Mesendoderm (in vitro differentiated cells): Measurements from ENCODE around the gene PRDM16.

Source experiments
- DNase-seq: peaks from one replicate; pipeline ENCODE4 v3.0.0; 2013
- H2AK5ac ChIP-seq: 2 replicates; pipeline ENCODE4 v1.6.1; 2013; ENCODE audit warnings: low read length, inconsistent platforms
- H2BK120ac ChIP-seq: 2 replicates; pipeline ENCODE4 v1.6.1; 2013; ENCODE audit warnings: low read depth, mild to moderate bottlenecking, low read length, moderate library complexity, mixed read lengths
- H2BK15ac ChIP-seq: replicated peaks from 2 replicates; pipeline ENCODE4 v1.6.1; 2013; ENCODE audit warnings: low read depth, mild to moderate bottlenecking, moderate library complexity
- H2BK5ac ChIP-seq: 2 replicates; pipeline ENCODE4 v1.6.1; 2013; ENCODE audit warnings: low read length, inconsistent platforms
- H3K18ac ChIP-seq: 2 replicates; pipeline ENCODE4 v1.6.1; 2013; ENCODE audit warnings: mild to moderate bottlenecking, low read length, mixed read lengths
- H3K23ac ChIP-seq: one replicate; pipeline ENCODE4 v1.6.1; 2013; ENCODE audit warnings: low read length
- H3K27ac ChIP-seq: 2 replicates; pipeline ENCODE4 v1.5.1; 2013; ENCODE audit warnings: low read depth, mild to moderate bottlenecking, inconsistent platforms, low read length, moderate library complexity
- H3K27me3 ChIP-seq: 2 replicates; pipeline ENCODE4 v1.6.1; 2013; ENCODE audit warnings: low read length, control low read depth, mild to moderate bottlenecking, inconsistent platforms; ENCODE audit not compliant: insufficient read depth, poor library complexity
- H3K36me3 ChIP-seq: 2 replicates; pipeline ENCODE4 v1.6.1; 2013; ENCODE audit warnings: low read length, inconsistent platforms; ENCODE audit not compliant: control insufficient read depth, insufficient read depth
- H3K4ac ChIP-seq: one replicate; pipeline ENCODE4 v1.6.1; 2013; ENCODE audit warnings: low read depth, mild to moderate bottlenecking, low read length, moderate library complexity
- H3K4me1 ChIP-seq: 2 replicates; pipeline ENCODE4 v1.6.1; 2013; ENCODE audit warnings: low read depth, low read length, inconsistent platforms; ENCODE audit not compliant: control insufficient read depth
- H3K4me2 ChIP-seq: 2 replicates; pipeline ENCODE4 v1.6.1; 2013; ENCODE audit warnings: low read length
- H3K4me3 ChIP-seq: 2 replicates; pipeline ENCODE4 v1.5.1; 2013; ENCODE audit warnings: mild to moderate bottlenecking, low read length
- H3K56ac ChIP-seq: one replicate; pipeline ENCODE4 v1.6.1; 2013; ENCODE audit warnings: low read length
- H3K79me1 ChIP-seq: 2 replicates; pipeline ENCODE4 v1.6.1; 2013; ENCODE audit warnings: low read length, inconsistent platforms
- H3K79me2 ChIP-seq: 2 replicates; pipeline ENCODE4 v1.6.1; 2013; ENCODE audit warnings: mild to moderate bottlenecking, low read length; ENCODE audit not compliant: control insufficient read depth, insufficient read depth
- H3K9ac ChIP-seq: 2 replicates; pipeline ENCODE4 v1.6.1; 2013; ENCODE audit warnings: low read length, inconsistent platforms
- H4K5ac ChIP-seq: one replicate; pipeline ENCODE4 v1.6.1; 2013; ENCODE audit warnings: low read length
- H4K8ac ChIP-seq: one replicate; pipeline ENCODE4 v1.6.1; 2013; ENCODE audit warnings: low read depth, mild to moderate bottlenecking, control low read depth, low read length, moderate library complexity
- WGBS: extraction: QIAGEN DNeasy Blood & Tissue Kit; methylation state at CpG from one replicate; pipeline ENCODE4 v1.1.7; 2013; ENCODE audit warnings: low lambda C conversion rate, missing lambda C conversion rate; ENCODE audit not compliant: insufficient coverage; ENCODE audit errors: extremely low coverage; 5-methylcytosine and 5-hydroxymethylcytosine counted together

The PRDM16 gene

DNA sequence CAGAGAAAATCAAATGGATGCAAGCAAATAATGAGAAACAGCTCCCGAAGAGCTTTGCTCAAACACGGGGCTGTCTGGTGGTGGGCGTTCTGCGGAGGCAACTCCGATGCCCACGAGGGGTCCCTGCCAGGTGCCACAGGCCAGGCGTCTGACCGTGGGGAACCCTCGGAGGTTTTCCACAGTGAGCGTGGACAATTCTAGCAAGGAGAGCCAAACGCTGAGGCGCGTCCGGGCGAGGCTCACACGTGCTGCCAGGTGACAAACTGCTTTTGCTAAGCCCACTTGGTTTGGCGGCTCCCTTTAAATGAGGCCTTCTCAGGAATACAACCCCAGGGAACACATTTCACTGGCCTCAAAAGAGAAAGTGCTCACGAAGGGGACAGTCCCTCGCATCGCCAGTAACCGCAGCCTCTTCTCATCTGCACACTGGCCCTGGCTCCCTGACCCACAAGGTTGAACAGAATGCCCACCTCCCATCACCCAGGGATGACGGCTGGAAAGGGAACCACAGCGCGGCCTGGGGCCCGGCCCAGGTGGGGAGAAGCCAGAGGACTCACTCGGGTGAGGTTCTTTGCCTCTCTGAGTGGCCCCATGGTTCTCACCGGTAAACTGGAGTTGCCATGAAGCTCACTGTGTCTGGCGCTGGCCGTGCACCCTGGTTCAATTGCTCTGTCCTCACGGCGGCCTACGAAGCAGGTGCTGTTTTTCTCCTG lies 97.4 kb downstream of the PRDM16 start:
- no peaks in the 10 kb centered on the region for H3K36me3 ChIP-seq
- no peak overlapping the region for H4K5ac ChIP-seq
- H3K4ac ChIP-seq: no peak overlapping the region
- H2AK5ac ChIP-seq: no peak overlapping the region
- no peak overlapping the region for H4K8ac ChIP-seq
- no peak overlapping the region for H2BK15ac ChIP-seq
- no peak overlapping the region for H3K4me3 ChIP-seq
- H3K4me2 ChIP-seq: no peak overlapping the region
- H3K79me2 ChIP-seq: no peaks in the 10 kb centered on the region
- no peak overlapping the region for H3K56ac ChIP-seq
- WGBS: no CpG with 5 or more reads among the region's 32 CpGs
- no peak overlapping the region for H3K27ac ChIP-seq
- H2BK5ac ChIP-seq: no peak overlapping the region
- H2BK120ac ChIP-seq: no peak overlapping the region
- H3K18ac ChIP-seq: no peak overlapping the region
- no peaks in the 10 kb centered on the region for H3K4me1 ChIP-seq
- DNase-seq: no peak
- H3K9ac ChIP-seq: no peak overlapping the region
- no peaks in the 10 kb centered on the region for H3K79me1 ChIP-seq
- H3K23ac ChIP-seq: no peak overlapping the region
- H3K27me3 ChIP-seq: no peaks in the 10 kb centered on the region

- Histone ChIP-seq H2BK120ac (no peak overlapping the region), H3K27me3 (no peaks in the 10 kb centered on the region), H2BK5ac (no peak overlapping the region), H3K56ac (no peak overlapping the region), H3K79me2 (no peaks in the 10 kb centered on the region), H3K4ac (no peak overlapping the region), H3K79me1 (no peaks in the 10 kb centered on the region), H3K4me3 (no peak overlapping the region), H3K18ac (no peak overlapping the region), H2AK5ac (no peak overlapping the region), H3K4me1 (no peaks in the 10 kb centered on the region), H4K8ac (no peak overlapping the region), H3K4me2 (no peak overlapping the region), H3K36me3 (no peaks in the 10 kb centered on the region), H2BK15ac (no peak overlapping the region), H4K5ac (no peak overlapping the region), H3K27ac (no peak overlapping the region), H3K9ac (no peak overlapping the region), H3K23ac (no peak overlapping the region)
- DNase-seq: no peak
- WGBS: no CpG with 5 or more reads among the region's 14 CpGs
Measured at GRCh38 chr1:3167255-3167654, 98.3 kb downstream of the PRDM16 start.

- H3K56ac ChIP-seq: no peak overlapping the region
- no peak overlapping the region for H2AK5ac ChIP-seq
- no peak overlapping the region for H4K5ac ChIP-seq
- H4K8ac ChIP-seq: no peak overlapping the region
- no peak for DNase-seq
- H3K4me2 ChIP-seq: no peak overlapping the region
- H3K23ac ChIP-seq: no peak overlapping the region
- no peaks in the 10 kb centered on the region for H3K36me3 ChIP-seq
- H3K79me1 ChIP-seq: no peaks in the 10 kb centered on the region
- H3K18ac ChIP-seq: no peak overlapping the region
- H3K4me1 ChIP-seq: no peaks in the 10 kb centered on the region
- H3K79me2 ChIP-seq: no peaks in the 10 kb centered on the region
- no peak overlapping the region for H2BK120ac ChIP-seq
- WGBS: no CpG with 5 or more reads among the region's 8 CpGs
- no peak overlapping the region for H2BK15ac ChIP-seq
- no peak overlapping the region for H3K4me3 ChIP-seq
- H3K4ac ChIP-seq: no peak overlapping the region
- no peaks in the 10 kb centered on the region for H3K27me3 ChIP-seq
- H3K27ac ChIP-seq: no peak overlapping the region
- no peak overlapping the region for H2BK5ac ChIP-seq
- H3K9ac ChIP-seq: no peak overlapping the region
Measured at GRCh38 chr1:3168678-3169077, 99.7 kb downstream of the PRDM16 start.

GRCh38 chr1:3169665-3170356 lies 100.8 kb downstream of the PRDM16 start:
- H2BK15ac ChIP-seq: no peak overlapping the region
- H2AK5ac ChIP-seq: no peak overlapping the region
- H4K8ac ChIP-seq: no peak overlapping the region
- no peak overlapping the region for H3K23ac ChIP-seq
- H3K18ac ChIP-seq: no peak overlapping the region
- H3K4me1 ChIP-seq: no peaks in the 10 kb centered on the region
- no peaks in the 10 kb centered on the region for H3K27me3 ChIP-seq
- H3K9ac ChIP-seq: no peak overlapping the region
- no peak overlapping the region for H3K4me2 ChIP-seq
- H2BK5ac ChIP-seq: no peak overlapping the region
- H3K4me3 ChIP-seq: no peak overlapping the region
- H3K36me3 ChIP-seq: no peaks in the 10 kb centered on the region
- no peak overlapping the region for H4K5ac ChIP-seq
- H3K4ac ChIP-seq: no peak overlapping the region
- H3K79me2 ChIP-seq: no peaks in the 10 kb centered on the region
- no peak overlapping the region for H2BK120ac ChIP-seq
- no peaks in the 10 kb centered on the region for H3K79me1 ChIP-seq
- DNase-seq: no peak
- H3K56ac ChIP-seq: no peak overlapping the region
- no CpG with 5 or more reads among the region's 35 CpGs for WGBS
- no peak overlapping the region for H3K27ac ChIP-seq

- Histone ChIP-seq H3K4me3 (no peak overlapping the region), H3K27ac (no peak overlapping the region), H3K56ac (no peak overlapping the region), H2BK120ac (no peak overlapping the region), H3K36me3 (no peaks in the 10 kb centered on the region), H2BK5ac (no peak overlapping the region), H2BK15ac (no peak overlapping the region), H3K9ac (no peak overlapping the region), H4K5ac (no peak overlapping the region), H2AK5ac (no peak overlapping the region), H3K4me1 (no peaks in the 10 kb centered on the region), H3K18ac (no peak overlapping the region), H3K79me1 (no peaks in the 10 kb centered on the region), H4K8ac (no peak overlapping the region), H3K4ac (no peak overlapping the region), H3K79me2 (no peaks in the 10 kb centered on the region), H3K23ac (no peak overlapping the region), H3K27me3 (no peaks in the 10 kb centered on the region), H3K4me2 (no peak overlapping the region)
- no peak for DNase-seq
- no CpG with 5 or more reads among the region's 40 CpGs for WGBS
Measured at GRCh38 chr1:3170561-3171453, 101.8 kb downstream of the PRDM16 start.
